HG03571 (cell line): ENCODE measurements around the gene PHF2.

Experiments used
- ATAC-seq: cut with Tn5 transposase; IDR thresholded peaks from one replicate; pipeline ENCODE4 v1.9.1; 2021; ENCODE audit not compliant: unreplicated experiment

Gene PHF2

GRCh38 chr9:93585695-93586094 lies 9.3 kb downstream of the PHF2 start:
- ATAC-seq = no peak

- ATAC-seq = no peak
Observed at GRCh38 chr9:93586290-93587057, 10.1 kb downstream of the PHF2 start.

- ATAC-seq = no peak
Observed at GRCh38 chr9:93587284-93587650, 10.9 kb downstream of the PHF2 start.

- ATAC-seq = no peak
Observed at GRCh38 chr9:93587651-93588347, 11.4 kb downstream of the PHF2 start.

- no peak for ATAC-seq
Observed at GRCh38 chr9:93588641-93589609, 12.5 kb downstream of the PHF2 start.

GRCh38 chr9:93589688-93590087 lies 13.3 kb downstream of the PHF2 start:
- ATAC-seq = no peak

- no peak for ATAC-seq
Observed at GRCh38 chr9:93590609-93591234, 14.3 kb downstream of the PHF2 start.

GRCh38 chr9:93591301-93592007 lies 15.1 kb downstream of the PHF2 start:
- no peak for ATAC-seq

- ATAC-seq = no peak
Observed at GRCh38 chr9:93592008-93592642, 15.7 kb downstream of the PHF2 start.

GRCh38 chr9:93592643-93593021 lies 16.2 kb downstream of the PHF2 start:
- ATAC-seq = no peak

- ATAC-seq = no peak
Observed at GRCh38 chr9:93593144-93593658, 16.8 kb downstream of the PHF2 start.

- no peak for ATAC-seq
Observed at GRCh38 chr9:93594041-93594756, 17.8 kb downstream of the PHF2 start.

GRCh38 chr9:93595461-93595860 lies 19.1 kb downstream of the PHF2 start:
- no peak for ATAC-seq

GRCh38 chr9:93595861-93596365 lies 19.5 kb downstream of the PHF2 start:
- no peak for ATAC-seq

- no peak for ATAC-seq
Observed at GRCh38 chr9:93596399-93596798, 20.0 kb downstream of the PHF2 start.

- no peak for ATAC-seq
Observed at GRCh38 chr9:93597142-93597706, 20.8 kb downstream of the PHF2 start.

GRCh38 chr9:93597871-93598646 lies 21.7 kb downstream of the PHF2 start:
- no peak for ATAC-seq
